K562 (cell line): Measurements from ENCODE around the gene RNF4. TPM values are rescaled to one million over a fixed set of nuclear protein-coding genes. Genes with fewer than 3 reads are reported as not detected.

Experiments used
- ATAC-seq: fragments of 200-7000 bp; cut with Tn5 transposase; 3 replicates; pipeline ENCODE4 v1.9.1; 2020; ENCODE audit warnings: moderate library complexity
- BruUV-seq: library from RNA; stranded (reverse); fragments of 400-500 nt; replicated peaks from 2 replicates; lab custom pipeline; 2021; lab: Mats Ljungman, UMichigan
- CTCF ChIA-PET: fragments of 300-600 bp; formaldehyde crosslinking; extraction: SDS; loops from one replicate; lab custom pipeline; 2021; ENCODE audit warnings: low intra/inter-chr PET ratio; lab: Yijun Ruan, JAX
- POLR2A ChIA-PET: fragments of 300-600, 350-650 bp; sonication (Branson Sonifier 250); formaldehyde crosslinking; extraction: SDS; loops from one replicate; lab custom pipeline; 2021; ENCODE audit warnings: antibody characterized with exemption, inconsistent platforms; lab: Yijun Ruan, JAX
- DNase-seq, 4 experiments: peaks; one replicate each; pipeline versions ENCODE4 v3.0.0 to v3.0.0-alpha.2; 2011 to 2018; ENCODE audit warnings: low spot score in 3 of 4, mixed read lengths in 3 of 4; ENCODE audit errors: extremely low read depth in 1 of 4
- FAIRE-seq: peaks from 2 replicates; lab custom pipeline; 2011; peaks lifted over from hg19 to GRCh38; lab: Jason Lieb, UNC
- H2AFZ ChIP-seq: 2 replicates; pipeline ENCODE4 v1.6.0; 2011; ENCODE audit warnings: low read depth, low read length, control low read depth, inconsistent platforms
- H3K27ac ChIP-seq: fragments of 200-600 bp; 3 replicates; pipeline ENCODE4 v1.8.0; 2011; ENCODE audit warnings: low read depth, mild to moderate bottlenecking, control low read depth, inconsistent platforms, low read length, moderate library complexity, mixed read lengths; ENCODE audit errors: extremely low read depth
- H3K27me3 ChIP-seq, 2 experiments: fragments of 300-600 bp in 1 of 2; 2 replicates in 1 of 2; 3 replicates in 1 of 2; pipeline versions ENCODE4 v1.6.0 to v1.8.0; 2011; ENCODE audit warnings: inconsistent platforms in 2 of 2, low read length in 2 of 2, mild to moderate bottlenecking in 1 of 2, mixed read lengths in 1 of 2, moderate library complexity in 1 of 2; ENCODE audit not compliant: control insufficient read depth in 2 of 2, insufficient read depth in 2 of 2
- H3K36me3 ChIP-seq: fragments of 300-600 bp; 3 replicates; pipeline ENCODE4 v1.8.0; 2011; ENCODE audit warnings: mild to moderate bottlenecking, low read length, inconsistent platforms; ENCODE audit not compliant: control insufficient read depth, insufficient read depth
- H3K4me1 ChIP-seq, 2 experiments: fragments of 200-600 bp in 1 of 2; replicated peaks in 1 of 2; 2 replicates in 1 of 2; 3 replicates in 1 of 2; pipeline versions ENCODE4 v1.5.1 to v1.8.0; 2011; ENCODE audit warnings: inconsistent platforms in 2 of 2, low read length in 2 of 2, mild to moderate bottlenecking in 1 of 2, mixed read lengths in 1 of 2, moderate library complexity in 1 of 2; ENCODE audit not compliant: control insufficient read depth in 2 of 2, insufficient read depth in 2 of 2
- H3K4me2 ChIP-seq: 2 replicates; pipeline ENCODE4 v1.6.1; 2011; ENCODE audit warnings: low read length, control low read depth, inconsistent platforms, mixed read lengths; ENCODE audit not compliant: insufficient read depth
- H3K4me3 ChIP-seq: fragments of 200-600 bp; sonication (generic), shearing (Covaris generic); 2 replicates; pipeline ENCODE4 v1.5.1; 2016; ENCODE audit warnings: control low read depth, inconsistent platforms
- H3K79me2 ChIP-seq: fragments of 200-600 bp; 3 replicates; pipeline ENCODE4 v1.8.0; 2011; ENCODE audit warnings: low read length, inconsistent platforms; ENCODE audit not compliant: control insufficient read depth, insufficient read depth
- H3K9ac ChIP-seq, 2 experiments: 2 replicates each; pipeline versions ENCODE4 v1.6.0 to v1.6.1; 2011; ENCODE audit warnings: low read depth in 2 of 2, low read length in 2 of 2, control low read depth in 1 of 2, inconsistent platforms in 1 of 2, mild to moderate bottlenecking in 1 of 2, mixed read lengths in 1 of 2; ENCODE audit not compliant: insufficient read depth in 1 of 2
- H3K9me1 ChIP-seq: one replicate; pipeline ENCODE4 v1.6.0; 2011; ENCODE audit warnings: inconsistent platforms, mild to moderate bottlenecking, low read length, moderate library complexity; ENCODE audit not compliant: control insufficient read depth, insufficient read depth
- H3K9me3 ChIP-seq: replicated peaks from 2 replicates; pipeline ENCODE4 v1.5.1; 2011; ENCODE audit warnings: low read depth, low read length, inconsistent platforms; ENCODE audit not compliant: control insufficient read depth, insufficient read depth
- H4K20me1 ChIP-seq: replicated peaks from 2 replicates; pipeline ENCODE4 v1.6.1; 2011; ENCODE audit warnings: low read length, inconsistent platforms, mixed read lengths; ENCODE audit not compliant: control insufficient read depth, insufficient read depth
- C11orf30 ChIP-seq: fragments of 450-650 bp; IDR thresholded peaks from 2 replicates; pipeline ENCODE4 v1.6.1; 2016; ENCODE audit warnings: low read depth, mild to moderate bottlenecking
- CGGBP1 ChIP-seq: fragments of 250-450 bp; sonication (Bioruptor Pico); IDR thresholded peaks from 2 replicates; pipeline ENCODE4 v1.9.0; 2021; ENCODE audit warnings: mild to moderate bottlenecking
- SMAD2 ChIP-seq: fragments of 150-350 bp; IDR thresholded peaks from 2 replicates; pipeline ENCODE4 v1.6.1; 2014; ENCODE audit warnings: low read depth, mild to moderate bottlenecking, low read length
- TRIM24 ChIP-seq, 2 experiments: fragments of 450-650 bp; IDR thresholded peaks; 2 replicates each; pipeline ENCODE4 v1.6.1; 2016
- ZSCAN32 ChIP-seq: fragments of 450-650 bp; formaldehyde crosslinking; IDR thresholded peaks from 2 replicates; pipeline ENCODE4 v1.4.0; 2020; ENCODE audit warnings: mild to moderate bottlenecking, moderate library complexity
- WGBS: fragments of 100-300 bp; shearing (Covaris generic); methylation state at CpG from one replicate; pipeline ENCODE4 v1.1.6; 2016; ENCODE audit warnings: low coverage, mixed read lengths; ENCODE audit not compliant: insufficient coverage; ENCODE audit errors: missing lambda C conversion rate; 5-methylcytosine and 5-hydroxymethylcytosine counted together
- in situ Hi-C: fragments of 300-500 bp; cut with MboI; formaldehyde crosslinking; loops from 4 replicates; pipeline ENCODE4 v1.15.0; 2018; ENCODE audit warnings: inconsistent platforms, mixed read lengths
- intact Hi-C: fragments of 100-400 bp; cut with micrococcal nuclease; formaldehyde crosslinking; loops from 2 replicates; pipeline ENCODE4 v1.14.2; 2022
- polyA plus RNA-seq, 8 experiments: library from polyadenylated mRNA; depleted of rRNA in 4 of 8; stranded (reverse) in 5 of 8; unstranded in 3 of 8; fragments of >200 nt; fragmentation: Nextera tagmentation in 2 of 8; fragmentation: Illumina TruSeq in 1 of 8; extraction: Ambion mirVana in 2 of 8; extraction: Trizol in 1 of 8; gene quantifications; 2 replicates each; pipeline versions ENCODE4 v1.2.1 to v1.2.3, GENCODE V29; 2011 to 2014; ENCODE audit warnings: inconsistent platforms in 1 of 8, missing spikeins in 1 of 8
- total RNA-seq, 7 experiments: library from RNA; depleted of rRNA in 6 of 7; stranded (reverse); fragments of >200 nt in 6 of 7; fragmentation: Illumina TruSeq in 2 of 7; extraction: Trizol in 2 of 7; gene quantifications; 2 replicates each; pipeline versions ENCODE4 v1.2.1 to v1.2.3, GENCODE V29; 2011 to 2021; ENCODE audit warnings: low replicate concordance in 1 of 7
- TF ChIP-seq, protein P1 (sequence below), 2 experiments: fragments of 150-350 bp in 1 of 2; IDR thresholded peaks; 2 replicates each; pipeline ENCODE4 v1.6.1; 2012 to 2016; ENCODE audit warnings: low read depth in 2 of 2, low read length in 2 of 2, mild to moderate bottlenecking in 1 of 2, moderate library complexity in 1 of 2

The RNF4 gene
- total and polyA plus RNA-seq, 9 of the 15 experiments (the other 6 are each of a cell fraction or from before 2014, with no cell fraction given) = 19.2 to 59.3 (median 44.8) TPM

DNA sequence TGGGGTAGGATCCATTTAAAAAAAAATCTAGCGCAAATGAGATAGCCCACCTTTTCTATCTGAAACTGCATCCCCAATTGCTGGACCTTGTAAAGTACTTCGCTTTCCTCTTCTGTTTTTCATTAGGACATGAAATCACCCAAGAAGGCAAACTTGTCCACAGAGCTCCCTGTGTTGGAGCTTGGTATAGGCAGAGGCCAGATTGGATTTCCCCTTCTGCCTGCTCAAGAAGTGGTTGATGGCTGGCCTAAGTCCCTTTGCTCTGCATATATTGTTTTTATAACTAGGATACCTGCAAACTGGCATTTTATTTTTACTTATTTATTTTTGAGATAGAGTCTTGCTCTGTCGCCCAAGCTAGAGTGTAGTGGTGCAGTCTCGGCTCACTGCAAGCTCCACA lies 28.4 kb downstream of the RNF4 start (continued):
- TF ChIP-seq, protein P1, sequence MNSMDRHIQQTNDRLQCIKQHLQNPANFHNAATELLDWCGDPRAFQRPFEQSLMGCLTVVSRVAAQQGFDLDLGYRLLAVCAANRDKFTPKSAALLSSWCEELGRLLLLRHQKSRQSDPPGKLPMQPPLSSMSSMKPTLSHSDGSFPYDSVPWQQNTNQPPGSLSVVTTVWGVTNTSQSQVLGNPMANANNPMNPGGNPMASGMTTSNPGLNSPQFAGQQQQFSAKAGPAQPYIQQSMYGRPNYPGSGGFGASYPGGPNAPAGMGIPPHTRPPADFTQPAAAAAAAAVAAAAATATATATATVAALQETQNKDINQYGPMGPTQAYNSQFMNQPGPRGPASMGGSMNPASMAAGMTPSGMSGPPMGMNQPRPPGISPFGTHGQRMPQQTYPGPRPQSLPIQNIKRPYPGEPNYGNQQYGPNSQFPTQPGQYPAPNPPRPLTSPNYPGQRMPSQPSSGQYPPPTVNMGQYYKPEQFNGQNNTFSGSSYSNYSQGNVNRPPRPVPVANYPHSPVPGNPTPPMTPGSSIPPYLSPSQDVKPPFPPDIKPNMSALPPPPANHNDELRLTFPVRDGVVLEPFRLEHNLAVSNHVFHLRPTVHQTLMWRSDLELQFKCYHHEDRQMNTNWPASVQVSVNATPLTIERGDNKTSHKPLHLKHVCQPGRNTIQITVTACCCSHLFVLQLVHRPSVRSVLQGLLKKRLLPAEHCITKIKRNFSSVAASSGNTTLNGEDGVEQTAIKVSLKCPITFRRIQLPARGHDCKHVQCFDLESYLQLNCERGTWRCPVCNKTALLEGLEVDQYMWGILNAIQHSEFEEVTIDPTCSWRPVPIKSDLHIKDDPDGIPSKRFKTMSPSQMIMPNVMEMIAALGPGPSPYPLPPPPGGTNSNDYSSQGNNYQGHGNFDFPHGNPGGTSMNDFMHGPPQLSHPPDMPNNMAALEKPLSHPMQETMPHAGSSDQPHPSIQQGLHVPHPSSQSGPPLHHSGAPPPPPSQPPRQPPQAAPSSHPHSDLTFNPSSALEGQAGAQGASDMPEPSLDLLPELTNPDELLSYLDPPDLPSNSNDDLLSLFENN (IDR thresholded peaks at IDR 0.05; ENCODE audit: low read depth in 2 of 2, low read length in 2 of 2) = no peak
- no peak for TF ChIP-seq CGGBP1 (CRISPR knock-in tag)
- TF ChIP-seq SMAD2 = no peak
- TF ChIP-seq TRIM24 (IDR thresholded peaks at IDR 0.05) = no peak
- TF ChIP-seq ZSCAN32 (CRISPR knock-in tag) = no peak
- TF ChIP-seq, all 486 proteins: peak for 0

GRCh38 chr4:2497931-2498330 lies 29.0 kb downstream of the RNF4 start:
- no peak for TF ChIP-seq C11orf30
- H3K36me3 ChIP-seq = peaks cover 86% of the 10 kb centered on the region
- no peaks in the 10 kb centered on the region for H3K9me1 ChIP-seq
- H4K20me1 ChIP-seq = peaks cover 6% of the 10 kb centered on the region
- intact Hi-C loops (no loop called here), in situ Hi-C loops (no loop called here)
- ChIA-PET POLR2A (interaction anchor here (1.0 to 1.1 kb wide), 2 partner anchors 12 to 13 kb away, joined by 3 read pairs; no protein-coding TSS in a partner anchor), CTCF (no interaction called here)
- H3K9me3 ChIP-seq = no peaks in the 10 kb centered on the region
- H3K27me3 ChIP-seq = no peaks in the 10 kb centered on the region
- peaks cover 29% of the 10 kb centered on the region for H3K79me2 ChIP-seq
- no TSS peak for BruUV-seq
- H3K27ac ChIP-seq = no peak overlapping the region
- H2AFZ ChIP-seq = no peak overlapping the region
- H3K4me3 ChIP-seq = no peak overlapping the region
- no peak overlapping the region for H3K4me2 ChIP-seq
- FAIRE-seq (no peak), ATAC-seq (no peak), DNase-seq (no peak)
- WGBS = 94% methylated on average over 9 of the region's 9 CpGs
- H3K4me1 ChIP-seq = no peaks in the 10 kb centered on the region
- H3K9ac ChIP-seq = no peak overlapping the region
